ENCODE measurements around the gene CYP46A1.

DNA sequence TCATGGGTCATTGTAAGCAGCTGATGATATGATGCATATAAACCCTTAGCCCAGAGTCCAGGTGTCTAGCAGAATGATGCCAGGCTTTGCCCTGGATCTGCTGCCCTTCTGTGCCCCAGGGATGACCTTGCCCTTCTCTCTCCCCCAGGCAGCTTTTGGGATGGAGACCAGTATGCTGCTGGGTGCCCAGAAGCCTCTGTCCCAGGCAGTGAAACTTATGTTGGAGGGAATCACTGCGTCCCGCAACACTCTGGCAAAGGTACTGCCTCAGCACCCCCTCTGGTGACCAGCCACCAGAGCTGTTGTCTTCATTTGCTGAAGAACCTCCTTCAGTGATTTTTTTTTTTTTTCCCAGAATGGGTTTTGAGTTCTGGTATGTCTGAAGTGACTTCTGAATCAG, 23.3 kb downstream of the CYP46A1 start:
- TF ChIP-seq POLR2A (IDR thresholded peaks at IDR 0.05; ENCODE audit: low read depth, low read length) (no peak), POU2F2 (IDR thresholded peaks at IDR 0.05; ENCODE audit: low read depth, low read length) (no peak)
